ENCODE results near the gene CMKLR1.

GRCh38 chr12:108328420-108328819 lies 10.7 kb downstream of the CMKLR1 start:
- no peak for TF ChIP-seq EP300 (IDR thresholded peaks at IDR 0.05)
- no peak for TF ChIP-seq CTCF (IDR thresholded peaks at IDR 0.05)
- no peak for TF ChIP-seq POLR2AphosphoS5 (IDR thresholded peaks at IDR 0.05)

Measured in gastroesophageal sphincter (tissue), 3 donors.